ENCODE results near the gene OR2C3.
"Not testable (repeated sequence)": the region's sequence is repeated elsewhere in the genome, so short reads cannot be mapped to it uniquely, and the experiment has no call there.

The OR2C3 gene

GRCh38 chr1:247491328-247491727, 44.9 kb downstream of the OR2C3 start:
- Histone ChIP-seq H3K4me3 (ENCODE audit: low read length) (no peak overlapping the region), H3K4me2 (ENCODE audit: low read depth, low read length) (no peak overlapping the region), H3K27ac (ENCODE audit: low read length) (no peak overlapping the region), H3K79me2 (ENCODE audit: low read length) (no peaks in the 10 kb centered on the region), H3K4me1 (ENCODE audit: low read length) (no peaks in the 10 kb centered on the region), H3F3A (ENCODE audit: insufficient read depth, low read length) (no peaks in the 10 kb centered on the region), H2AFZ (ENCODE audit: low read length) (no peak overlapping the region), H3K9me3 (replicated peaks; ENCODE audit: insufficient read depth, low read length) (no peaks in the 10 kb centered on the region), H4K20me1 (ENCODE audit: insufficient read depth, low read length) (no peaks in the 10 kb centered on the region), H3K9ac (ENCODE audit: low read length) (no peak overlapping the region), H3K9me2 (replicated peaks; ENCODE audit: insufficient read depth, low read length) (no peaks in the 10 kb centered on the region), H3K27me3 (replicated peaks; ENCODE audit: insufficient read depth, low read length) (no peaks in the 10 kb centered on the region), H3K36me3 (replicated peaks; ENCODE audit: insufficient read depth, low read length) (no peaks in the 10 kb centered on the region)
- no peak for DNase-seq
- TF ChIP-seq CTCF (IDR thresholded peaks at IDR 0.05; ENCODE audit: low read length) (no peak), EZH2 (optimal IDR thresholded peaks at IDR 0.05; ENCODE audit: low read depth, low read length) (no peak), EZH2phosphoT487 (IDR thresholded peaks at IDR 0.05; ENCODE audit: low read length) (no peak)

GRCh38 chr1:247487057-247487456, 49.2 kb downstream of the OR2C3 start:
- Histone ChIP-seq H3K27me3 (replicated peaks; ENCODE audit: insufficient read depth, low read length) (no peaks in the 10 kb centered on the region), H3K4me1 (ENCODE audit: low read length) (no peaks in the 10 kb centered on the region), H3K27ac (ENCODE audit: low read length) (no peak overlapping the region), H4K20me1 (ENCODE audit: insufficient read depth, low read length) (no peaks in the 10 kb centered on the region), H3K36me3 (replicated peaks; ENCODE audit: insufficient read depth, low read length) (no peaks in the 10 kb centered on the region), H3K4me2 (ENCODE audit: low read depth, low read length) (no peak overlapping the region), H2AFZ (ENCODE audit: low read length) (no peak overlapping the region), H3K9me2 (replicated peaks; ENCODE audit: insufficient read depth, low read length) (no peaks in the 10 kb centered on the region), H3K4me3 (ENCODE audit: low read length) (no peak overlapping the region), H3K79me2 (ENCODE audit: low read length) (no peaks in the 10 kb centered on the region), H3K9ac (ENCODE audit: low read length) (no peak overlapping the region), H3K9me3 (replicated peaks; ENCODE audit: insufficient read depth, low read length) (no peaks in the 10 kb centered on the region), H3F3A (ENCODE audit: insufficient read depth, low read length) (no peaks in the 10 kb centered on the region)
- peak; percentile 80 for TF ChIP-seq CTCF (IDR thresholded peaks at IDR 0.05; ENCODE audit: low read length)
- TF ChIP-seq EZH2phosphoT487 (IDR thresholded peaks at IDR 0.05; ENCODE audit: low read length) = no peak
- DNase-seq = peak; percentile 69

- no peak overlapping the region for H2AFZ ChIP-seq (ENCODE audit: low read length)
- H3K36me3 ChIP-seq (replicated peaks; ENCODE audit: insufficient read depth, low read length) = no peaks in the 10 kb centered on the region
- no peak for DNase-seq
- no peaks in the 10 kb centered on the region for H4K20me1 ChIP-seq (ENCODE audit: insufficient read depth, low read length)
- TF ChIP-seq EZH2phosphoT487 (IDR thresholded peaks at IDR 0.05; ENCODE audit: low read length) = no peak
- TF ChIP-seq CTCF (IDR thresholded peaks at IDR 0.05; ENCODE audit: low read length) = no peak
- no peak for TF ChIP-seq EZH2 (optimal IDR thresholded peaks at IDR 0.05; ENCODE audit: low read depth, low read length)
- no peak overlapping the region for H3K27ac ChIP-seq (ENCODE audit: low read length)
- no peaks in the 10 kb centered on the region for H3K9me2 ChIP-seq (replicated peaks; ENCODE audit: insufficient read depth, low read length)
- H3K4me1 ChIP-seq (ENCODE audit: low read length) = no peaks in the 10 kb centered on the region
- H3K27me3 ChIP-seq (replicated peaks; ENCODE audit: insufficient read depth, low read length) = no peaks in the 10 kb centered on the region
- H3K4me2 ChIP-seq (ENCODE audit: low read depth, low read length) = no peak overlapping the region
- no peak overlapping the region for H3K4me3 ChIP-seq (ENCODE audit: low read length)
- no peaks in the 10 kb centered on the region for H3K9me3 ChIP-seq (replicated peaks; ENCODE audit: insufficient read depth, low read length)
- H3F3A ChIP-seq (ENCODE audit: insufficient read depth, low read length) = no peaks in the 10 kb centered on the region
- H3K79me2 ChIP-seq (ENCODE audit: low read length) = no peaks in the 10 kb centered on the region
- no peak overlapping the region for H3K9ac ChIP-seq (ENCODE audit: low read length)
Measured at GRCh38 chr1:247482747-247483146, 53.5 kb downstream of the OR2C3 start.

GRCh38 chr1:247476328-247477058, 59.7 kb downstream of the OR2C3 start:
- H3F3A ChIP-seq (ENCODE audit: insufficient read depth, low read length); H3K9ac ChIP-seq (ENCODE audit: low read length); H3K9me2 ChIP-seq (replicated peaks; ENCODE audit: insufficient read depth, low read length); H4K20me1 ChIP-seq (ENCODE audit: insufficient read depth, low read length); H3K27me3 ChIP-seq (replicated peaks; ENCODE audit: insufficient read depth, low read length); H3K9me3 ChIP-seq (replicated peaks; ENCODE audit: insufficient read depth, low read length); H3K79me2 ChIP-seq (ENCODE audit: low read length); H3K36me3 ChIP-seq (replicated peaks; ENCODE audit: insufficient read depth, low read length); H3K4me3 ChIP-seq (ENCODE audit: low read length); H3K4me1 ChIP-seq (ENCODE audit: low read length); H2AFZ ChIP-seq (ENCODE audit: low read length): not testable (repeated sequence)
- H3K27ac ChIP-seq (ENCODE audit: low read length) = peak overlapping the region; percentile 20; the same call in 1 of the 2 replicates
- peak overlapping the region; percentile 17; the same call in 1 of the 2 replicates for H3K4me2 ChIP-seq (ENCODE audit: low read depth, low read length)
- DNase-seq = peak; percentile 40
